RPMI7951 (cell line): ENCODE results near the gene CTPS2. TPM values are rescaled to one million over a fixed set of nuclear protein-coding genes. Genes with fewer than 3 reads are reported as not detected.
"Not testable (repeated sequence)": the region's sequence is repeated elsewhere in the genome, so short reads cannot be mapped to it uniquely, and the experiment has no call there.

ENCODE experiments used
- DNase-seq: peaks from one replicate; pipeline ENCODE4 v3.0.0-alpha.2; 2012; ENCODE audit warnings: low read depth
- total RNA-seq: library from RNA; depleted of rRNA; stranded (reverse); fragments of >200 nt; shearing (Covaris generic); gene quantifications from 2 replicates; pipeline ENCODE4 v1.2.3, GENCODE V29; 2014; rRNA removed

CTPS2 gene
- 17.9 TPM in 2 replicates for total RNA-seq

- peak; percentile 64 for DNase-seq
These were observed at the start of gene CTPS2 for GRCh38 chrX:16712548-16713155. CTPS2 (minus strand) TSS chrX:16712669; CDS start chrX:16702902, 9,767 bp downstream.

GRCh38 chrX:16761500-16761899 is 49.0 kb upstream of the CTPS2 start:
- not testable (repeated sequence) for DNase-seq

- DNase-seq = no peak
These were observed 44.3 kb upstream of the CTPS2 start for GRCh38 chrX:16756724-16757123.

- no peak for DNase-seq
These were observed 41.5 kb upstream of the CTPS2 start for GRCh38 chrX:16754019-16754418.

GRCh38 chrX:16750136-16750535 is 37.7 kb upstream of the CTPS2 start:
- no peak for DNase-seq

DNA sequence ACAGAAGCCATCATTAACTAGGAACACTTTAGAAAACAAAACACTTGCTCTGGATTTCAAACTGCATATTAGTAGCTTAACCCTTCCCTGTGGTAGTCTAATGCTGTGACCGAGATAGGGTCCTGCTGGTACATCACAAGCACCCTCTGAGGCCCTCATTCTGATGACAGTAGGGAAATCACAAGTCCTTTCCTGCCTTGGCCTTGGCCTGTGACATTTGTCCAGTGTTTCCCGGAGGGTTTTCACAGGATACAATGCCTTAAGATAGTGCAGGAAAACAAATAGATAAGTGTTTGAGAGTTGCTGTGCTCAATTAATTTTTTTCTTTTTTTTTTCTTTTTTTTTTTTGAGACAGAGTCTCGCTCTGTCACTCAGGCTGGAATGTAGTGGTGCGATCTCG is 36.0 kb upstream of the CTPS2 start:
- DNase-seq = no peak

- DNase-seq = no peak
These were observed 33.2 kb upstream of the CTPS2 start for GRCh38 chrX:16745659-16746058.

- no peak for DNase-seq
These were observed 32.6 kb upstream of the CTPS2 start for GRCh38 chrX:16745102-16745501.

DNA sequence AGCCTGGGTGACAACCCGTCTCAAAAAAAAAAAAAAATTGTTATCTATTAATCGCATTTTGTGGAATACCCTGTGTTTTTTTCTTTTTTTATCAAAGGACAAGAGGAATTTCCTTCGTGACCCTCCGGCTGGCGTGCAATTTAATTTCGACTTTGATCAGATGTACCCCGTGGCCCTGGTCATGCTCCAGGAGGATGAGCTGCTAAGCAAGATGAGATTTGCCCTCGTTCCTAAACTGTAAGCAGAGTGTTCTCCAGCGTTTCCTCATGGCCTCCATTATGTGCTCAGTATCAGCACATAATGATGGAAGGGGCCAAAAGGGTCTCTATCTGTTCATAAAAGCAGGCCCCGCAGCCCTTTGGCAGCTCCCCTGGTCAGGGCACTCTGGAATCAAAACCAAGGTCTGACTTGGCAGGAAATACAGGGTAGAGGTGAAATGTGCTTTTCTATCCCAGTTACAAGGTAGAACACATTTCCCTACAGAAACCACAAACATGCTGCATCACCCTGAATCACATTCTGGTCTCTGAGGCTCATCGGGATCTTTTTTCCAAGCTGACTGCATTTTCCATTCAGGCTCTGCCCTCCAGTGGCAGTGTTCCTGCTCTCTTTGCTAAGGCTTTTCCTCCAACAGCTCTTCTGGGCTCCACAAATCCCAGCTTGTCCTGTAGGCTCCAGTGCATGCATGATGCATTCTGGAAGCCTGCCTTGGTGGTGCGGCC is 31.3 kb upstream of the CTPS2 start:
- peak; percentile 75 for DNase-seq

- no peak for DNase-seq
These were observed 27.1 kb upstream of the CTPS2 start for GRCh38 chrX:16739574-16739973.

DNA sequence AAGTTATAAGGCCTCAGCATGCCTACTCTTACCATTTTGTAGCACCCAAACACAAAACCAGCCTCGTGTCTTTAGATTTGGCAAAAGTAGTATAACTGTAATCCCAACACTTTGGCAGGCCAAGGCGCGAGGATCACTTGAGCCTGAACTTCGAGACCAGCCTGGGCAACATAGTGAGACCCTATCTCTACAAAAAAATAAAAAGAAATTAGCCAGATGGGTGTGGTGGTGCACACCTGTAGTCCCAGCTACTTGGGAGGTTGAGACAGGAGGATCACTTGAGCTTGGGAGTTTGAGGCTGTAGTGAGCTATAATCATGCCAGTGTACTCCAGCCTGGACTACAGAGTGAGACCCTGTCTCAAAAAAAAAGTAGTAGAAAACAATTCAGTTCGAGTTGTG is 24.6 kb upstream of the CTPS2 start:
- DNase-seq = no peak

GRCh38 chrX:16733013-16733412 is 20.5 kb upstream of the CTPS2 start:
- no peak for DNase-seq

- DNase-seq = no peak
These were observed 18.0 kb upstream of the CTPS2 start for GRCh38 chrX:16730450-16730849.

DNA sequence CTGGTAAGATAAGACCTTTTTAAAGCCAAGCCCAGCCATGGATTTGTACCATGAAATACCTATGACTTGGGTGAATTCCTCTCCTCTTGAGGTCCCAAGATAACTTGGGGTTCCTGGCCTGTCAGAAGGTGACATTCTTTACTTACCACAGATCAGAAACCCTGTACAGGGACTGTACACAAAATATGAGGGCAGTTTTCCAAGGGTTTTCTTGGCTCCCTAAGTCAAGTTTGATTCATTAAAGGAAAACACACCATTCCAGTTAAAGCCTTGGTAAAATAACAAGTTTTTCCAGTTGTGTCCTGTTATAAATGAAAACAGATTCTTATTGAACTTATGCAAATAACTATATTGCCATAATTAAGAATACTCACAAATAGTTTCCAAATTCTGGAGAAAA is 15.2 kb upstream of the CTPS2 start:
- DNase-seq = no peak

- not testable (repeated sequence) for DNase-seq
These were observed 14.0 kb upstream of the CTPS2 start for GRCh38 chrX:16726347-16726988.

DNA sequence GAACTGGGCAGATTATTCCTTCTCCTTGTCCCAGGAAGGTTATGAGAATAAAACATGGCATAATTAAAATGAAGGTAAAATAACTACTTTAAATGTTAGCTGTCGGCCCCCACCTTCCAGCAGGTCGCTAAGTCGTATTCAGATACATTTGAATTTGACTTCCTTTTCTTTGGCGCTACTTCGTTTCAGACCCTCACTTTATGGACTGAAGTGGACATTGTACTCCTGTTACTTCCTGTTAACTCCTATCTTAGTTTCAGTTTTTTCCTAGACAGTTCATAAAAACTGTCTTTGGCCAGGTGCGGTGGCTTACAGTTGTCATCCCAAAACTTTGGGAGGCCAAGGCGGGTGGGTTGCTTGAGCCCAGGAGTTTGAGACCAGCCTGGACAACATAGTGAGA is 12.6 kb upstream of the CTPS2 start:
- DNase-seq = no peak

DNA sequence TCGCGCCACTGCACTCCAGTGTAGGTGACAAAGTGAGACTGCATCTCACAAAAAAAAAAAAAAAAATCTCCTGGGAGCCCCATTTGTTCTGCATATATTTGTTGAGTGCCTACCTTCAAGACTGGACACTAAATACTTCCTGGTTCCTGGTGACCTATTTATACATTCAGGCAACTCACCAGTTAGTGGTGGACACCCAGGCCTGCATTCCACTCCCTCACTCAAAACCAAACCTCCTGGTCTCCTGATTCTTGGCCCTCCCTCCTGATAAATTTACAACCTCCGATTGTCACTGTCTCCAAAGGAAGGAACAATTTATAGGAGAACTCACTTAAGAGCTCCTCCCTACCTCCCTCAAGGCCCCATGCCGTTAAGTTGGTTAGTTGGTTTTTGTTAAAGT is 10.0 kb upstream of the CTPS2 start:
- DNase-seq = no peak

- DNase-seq = peak; percentile 95
These were observed 7.0 kb upstream of the CTPS2 start, which contains the start of gene SYAP1 for GRCh38 chrX:16719334-16720084. SYAP1 (plus strand) TSS chrX:16719612; CDS start chrX:16719725, 113 bp downstream.

- no peak for DNase-seq
These were observed 6.4 kb upstream of the CTPS2 start for GRCh38 chrX:16718824-16719333.

DNA sequence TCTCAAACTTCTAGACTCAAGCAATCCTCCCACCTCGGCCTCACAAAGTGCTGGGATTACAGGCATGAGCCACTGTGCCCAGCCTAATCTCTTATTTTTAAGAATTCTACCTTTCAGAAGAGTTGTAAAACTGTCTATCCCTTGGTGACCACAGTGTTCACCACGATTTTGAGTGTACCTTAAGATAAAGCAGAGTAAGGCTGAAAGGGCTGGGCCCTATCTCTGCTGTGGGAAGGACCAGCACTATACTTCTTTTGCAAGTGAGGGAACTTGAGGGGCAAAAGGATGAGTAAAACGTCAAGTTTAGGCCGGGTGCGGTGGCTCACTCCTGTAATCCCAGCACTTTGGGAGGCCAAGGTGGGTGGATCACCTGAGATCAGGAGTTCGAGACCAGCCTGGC is 4.0 kb upstream of the CTPS2 start:
- DNase-seq = not testable (repeated sequence)

DNA sequence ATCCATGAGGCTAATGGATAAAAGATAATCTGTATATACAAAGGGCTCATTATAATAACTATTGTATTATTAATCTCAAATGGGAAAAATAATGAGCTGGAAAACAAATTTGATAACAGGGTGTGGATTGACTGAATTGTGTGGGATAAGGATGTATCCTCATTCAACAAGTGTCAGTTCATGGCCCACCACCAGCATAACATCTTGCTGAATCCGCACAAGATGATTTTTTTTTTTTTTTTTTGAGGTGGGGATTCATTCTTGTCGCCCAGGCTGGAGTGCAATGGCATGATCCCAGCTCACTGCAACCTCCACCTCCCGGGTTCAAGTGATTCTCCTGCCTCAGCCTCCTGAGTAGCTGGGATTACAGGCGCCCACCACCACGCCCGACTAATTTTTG is 3.2 kb upstream of the CTPS2 start:
- DNase-seq = not testable (repeated sequence)

- no peak for DNase-seq
These were observed 2.0 kb upstream of the CTPS2 start for GRCh38 chrX:16714504-16714903.
